C4-2B (cell line): ENCODE measurements around the gene GRID1.

Source experiments
- CTCF ChIP-seq: fragments of 450-650 bp; conservative IDR thresholded peaks from 2 replicates; pipeline ENCODE4 v1.5.1; 2017; ENCODE audit warnings: mild to moderate bottlenecking
- ZFX ChIP-seq: fragments of 450-650 bp; IDR thresholded peaks from 2 replicates; pipeline ENCODE4 v1.6.1; 2017

GRCh38 chr10:85795460-85795859 lies 571.1 kb downstream of the GRID1 start:
- no peak for TF ChIP-seq CTCF
- no peak for TF ChIP-seq ZFX
